HG03045 (cell line): ENCODE results near the gene CORO6.

Source experiments
- ATAC-seq: cut with Tn5 transposase; IDR thresholded peaks from one replicate; pipeline ENCODE4 v1.9.1; 2021; ENCODE audit warnings: mild to moderate bottlenecking, moderate library complexity; ENCODE audit not compliant: unreplicated experiment

The CORO6 gene

DNA sequence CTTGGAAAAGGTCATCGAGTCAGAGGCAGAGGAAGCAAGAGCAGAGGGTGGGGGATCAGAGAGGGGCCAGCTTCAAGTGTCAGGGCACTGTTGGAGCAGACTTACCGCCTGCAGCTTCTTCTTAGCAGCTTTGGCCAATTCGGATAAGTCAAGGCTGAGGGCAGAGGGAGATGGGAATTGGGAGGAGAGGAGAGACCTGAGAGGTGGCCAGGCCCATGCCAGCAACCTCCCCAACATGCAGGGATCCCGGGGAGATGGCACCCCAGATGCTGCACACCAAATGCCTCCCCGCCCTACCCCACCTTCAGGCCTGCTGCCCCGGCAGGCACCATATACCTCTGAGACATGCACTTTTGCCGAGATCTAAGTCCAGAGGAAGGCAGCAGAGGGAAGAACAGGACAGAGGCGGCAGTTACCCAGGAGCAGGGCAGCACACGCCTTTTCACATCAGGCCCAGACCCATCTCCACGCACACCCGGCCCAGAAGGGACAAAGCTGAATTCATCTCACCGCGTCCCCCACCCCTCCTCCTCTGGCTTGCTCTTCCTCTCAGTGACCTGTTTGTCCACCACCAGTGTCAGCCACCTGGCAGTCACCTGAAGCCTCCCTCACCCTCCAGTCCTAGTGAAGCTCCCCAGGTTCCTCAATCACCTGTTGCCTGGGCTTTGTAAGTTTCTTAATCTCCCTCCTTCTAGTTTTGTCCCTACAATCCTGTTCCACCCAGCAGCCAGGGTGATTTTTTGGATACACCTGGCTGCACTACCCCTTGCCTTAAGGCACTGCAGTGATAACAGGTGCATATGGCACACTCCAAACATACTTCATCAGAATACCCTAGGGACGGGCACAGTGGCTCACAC, 43.9 kb downstream of the CORO6 start:
- no peak for ATAC-seq

DNA sequence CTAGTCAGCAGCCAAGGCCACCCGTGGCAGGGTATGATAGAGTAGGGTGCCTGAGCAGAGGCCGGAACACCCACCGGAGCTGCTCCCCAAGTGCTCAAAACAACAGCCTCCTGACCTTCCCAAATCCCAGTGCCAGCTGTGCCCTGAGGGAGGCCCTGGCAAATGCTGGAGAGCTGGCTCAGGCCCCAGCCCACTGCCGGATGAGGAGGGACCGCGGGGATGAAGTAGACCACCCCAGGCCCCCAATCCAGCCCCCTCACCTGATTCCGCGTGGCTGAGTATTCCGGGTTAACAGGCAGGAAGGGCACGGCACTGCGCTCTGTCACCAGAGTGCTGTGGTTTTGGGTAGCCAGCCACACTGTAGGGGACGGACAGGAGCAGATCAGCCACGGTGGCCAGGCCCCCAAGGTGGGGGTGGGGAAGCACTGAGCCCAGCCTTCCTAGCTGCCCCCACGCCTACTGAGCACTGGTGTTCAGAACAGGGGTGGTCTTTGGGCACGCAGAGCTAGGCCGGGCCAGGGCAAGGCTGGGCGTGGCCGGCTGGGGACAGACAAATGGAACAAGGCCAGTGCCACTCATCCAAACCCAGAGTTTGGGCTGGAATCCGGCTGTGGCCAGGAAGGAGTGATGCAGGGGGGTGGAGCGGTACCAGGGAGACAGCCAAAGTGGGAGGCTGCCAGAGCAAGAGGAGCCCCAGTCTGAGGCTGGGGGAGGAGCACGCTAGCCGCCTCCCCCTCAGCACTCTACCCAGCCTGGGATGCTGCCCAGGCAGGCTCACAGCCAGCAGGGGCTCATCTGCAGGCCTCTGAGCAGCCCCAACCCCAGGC, 45.1 kb downstream of the CORO6 start:
- ATAC-seq, result no peak

DNA sequence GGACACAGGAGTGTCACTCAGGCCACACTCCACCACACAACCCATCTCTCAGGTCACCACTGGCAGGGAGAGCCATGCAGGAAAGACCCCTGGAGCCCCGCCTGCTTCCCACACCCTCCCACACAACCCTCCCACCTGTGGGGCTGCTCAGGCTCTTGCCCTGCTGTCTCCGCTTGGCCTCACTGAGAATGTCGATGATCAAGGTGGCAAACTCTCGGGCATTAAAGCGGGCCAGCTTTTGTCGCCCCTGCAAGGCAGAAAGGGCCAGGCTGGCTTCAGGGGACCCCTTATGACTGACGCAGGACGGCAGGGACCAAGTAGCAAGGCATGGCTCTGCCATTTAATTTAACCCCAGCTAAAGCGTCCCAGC, 45.7 kb downstream of the CORO6 start:
- no peak for ATAC-seq

DNA sequence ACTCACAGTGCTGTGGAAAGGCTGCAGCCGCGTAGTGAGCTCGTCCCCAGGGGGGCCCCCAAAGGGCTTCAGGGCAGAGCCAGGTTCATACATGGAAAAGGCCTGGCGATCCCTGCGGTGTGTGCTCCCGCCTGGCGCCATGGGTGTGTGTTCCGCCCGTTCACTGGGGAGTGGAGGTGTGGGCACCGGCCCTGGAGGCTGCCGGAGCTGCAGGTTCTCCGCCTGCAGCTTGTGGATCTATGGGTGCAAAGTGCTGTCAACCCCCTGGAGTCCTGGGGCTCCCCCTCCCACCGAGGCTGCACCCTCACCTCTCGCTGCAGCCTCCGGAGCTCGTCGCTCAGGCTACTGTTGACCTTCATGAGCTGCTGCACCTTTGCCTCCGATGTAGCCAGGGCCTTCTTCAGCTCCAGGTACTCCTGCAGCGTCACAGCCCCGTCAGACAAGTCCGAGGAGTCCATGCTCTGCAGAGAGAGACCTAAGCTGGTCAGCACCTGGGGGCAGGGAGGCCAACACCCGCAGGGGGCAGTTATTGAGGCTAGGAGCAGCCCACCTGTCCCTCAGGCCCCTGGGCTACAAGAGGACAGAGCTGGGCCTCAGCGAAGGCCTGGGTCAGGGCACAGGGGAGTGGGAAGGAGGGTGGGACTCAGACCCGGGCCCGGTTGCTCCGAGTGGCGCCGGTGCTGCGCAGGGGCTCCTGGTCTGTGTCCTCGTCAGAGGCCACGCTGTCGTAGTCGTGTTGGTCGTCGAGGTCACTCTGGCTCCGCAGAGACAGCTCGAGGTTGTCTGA, 46.3 kb downstream of the CORO6 start:
- no peak for ATAC-seq

DNA sequence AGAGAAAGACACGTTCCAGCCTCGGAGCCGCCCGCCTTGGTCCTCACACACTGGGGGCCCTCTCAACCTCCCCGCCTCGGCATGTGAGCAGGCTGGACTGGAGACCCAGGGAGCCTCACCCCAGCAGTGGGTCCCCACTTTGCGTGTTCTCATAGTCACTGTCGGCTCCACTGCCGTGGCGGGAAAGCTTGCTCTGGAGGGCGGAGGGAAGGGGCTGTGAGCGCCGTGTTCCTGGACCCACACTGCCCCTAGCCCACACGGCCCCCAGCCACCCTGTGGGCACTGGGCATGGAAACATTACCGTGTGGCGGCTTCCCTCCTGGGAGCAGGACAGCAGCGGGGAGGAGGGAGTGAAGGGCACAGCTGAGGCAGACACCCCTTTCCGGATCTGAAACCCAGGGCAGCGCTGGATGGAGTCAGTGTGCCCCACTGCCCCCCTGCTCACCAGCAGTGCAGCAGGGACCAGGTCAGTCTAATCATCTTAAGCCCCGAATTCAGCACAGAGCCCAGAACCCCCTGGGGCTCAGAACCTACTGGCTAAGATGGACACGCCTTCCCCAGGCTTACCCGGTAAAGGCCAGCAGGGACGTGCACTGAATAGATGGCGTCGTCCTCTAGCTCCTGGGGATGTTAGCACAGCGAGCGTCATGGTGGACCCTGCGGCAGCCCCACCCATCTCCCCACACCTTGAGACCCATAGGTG, 47.0 kb downstream of the CORO6 start:
- no peak for ATAC-seq

DNA sequence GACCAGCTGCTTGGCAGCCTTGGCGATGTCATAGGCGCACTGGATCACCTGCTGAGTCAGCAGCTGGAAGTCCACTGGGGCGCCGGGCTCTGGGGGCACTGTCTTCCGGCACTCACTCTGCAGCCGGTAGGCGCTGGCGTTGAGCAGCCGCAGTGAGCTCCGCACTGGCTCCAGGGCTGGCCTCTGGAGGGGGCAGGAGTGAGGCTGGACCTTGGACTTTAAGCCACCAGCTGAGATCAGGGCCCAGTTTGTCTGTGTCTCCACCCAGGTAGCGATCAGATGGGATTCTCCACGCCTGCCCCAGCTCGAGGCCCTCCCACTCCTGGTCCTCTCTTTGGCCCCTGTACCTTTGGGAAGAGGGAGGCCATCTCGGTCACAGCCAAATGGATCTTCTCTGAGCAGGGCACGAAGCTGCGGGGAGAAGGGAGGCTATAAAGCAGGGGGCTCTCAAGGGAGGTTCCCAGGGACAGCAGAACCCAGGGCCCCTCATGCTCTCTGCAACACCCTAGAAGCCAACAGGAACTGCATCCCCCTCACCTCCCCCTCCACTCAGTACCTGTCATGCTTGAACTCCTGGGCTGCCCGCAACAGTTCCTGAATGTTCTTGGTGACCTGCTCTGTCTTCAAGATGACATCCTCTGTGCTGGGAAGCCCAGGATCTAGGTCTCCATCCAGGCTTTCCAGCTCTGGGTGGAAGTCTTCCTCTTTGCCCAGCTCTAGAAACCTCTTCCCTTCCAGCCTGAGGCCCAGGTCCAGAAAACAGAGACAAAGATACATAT, 47.8 kb downstream of the CORO6 start:
- ATAC-seq, result no peak

DNA sequence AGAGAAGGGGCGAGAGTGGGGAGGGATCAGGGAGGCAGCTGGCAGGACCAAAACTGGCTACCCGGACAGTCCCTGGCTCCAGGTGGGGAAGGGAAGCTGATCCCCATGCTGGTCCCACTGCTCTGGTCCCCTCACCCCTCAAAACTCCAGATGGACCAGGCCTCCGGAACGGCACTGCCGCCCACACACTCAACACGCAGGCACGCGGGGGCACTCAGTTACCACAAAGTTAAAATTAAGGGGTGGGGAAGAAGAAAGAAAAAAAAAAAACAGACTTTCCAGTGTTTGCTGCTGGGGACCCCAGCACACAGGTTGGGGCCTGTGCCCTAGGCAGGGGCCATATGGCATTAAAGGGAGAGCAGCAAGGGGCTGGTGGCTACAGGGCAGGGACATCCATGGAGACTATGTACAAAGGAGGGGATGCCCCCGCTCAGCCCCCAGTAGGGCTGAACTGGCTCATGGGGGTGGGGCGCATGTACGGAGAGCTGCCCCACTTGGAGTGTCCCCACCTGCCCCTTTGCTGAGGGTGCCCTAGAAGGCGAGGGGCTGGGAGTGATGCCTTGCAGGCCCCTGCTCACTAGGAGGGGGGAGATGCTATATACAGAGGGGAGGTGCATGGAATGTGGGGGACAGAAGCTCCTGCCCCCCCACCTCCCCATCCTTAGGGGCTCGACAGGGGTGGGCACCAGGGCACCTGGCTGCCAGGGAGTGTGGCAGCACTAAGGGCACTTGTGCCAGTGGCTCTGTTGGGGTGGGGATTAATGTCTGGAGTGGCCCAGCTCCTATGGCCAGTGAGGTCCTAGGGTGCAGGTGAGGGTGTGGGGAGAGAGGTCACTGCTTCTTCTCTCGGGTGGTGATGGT, 48.6 kb downstream of the CORO6 start:
- ATAC-seq, result no peak

DNA sequence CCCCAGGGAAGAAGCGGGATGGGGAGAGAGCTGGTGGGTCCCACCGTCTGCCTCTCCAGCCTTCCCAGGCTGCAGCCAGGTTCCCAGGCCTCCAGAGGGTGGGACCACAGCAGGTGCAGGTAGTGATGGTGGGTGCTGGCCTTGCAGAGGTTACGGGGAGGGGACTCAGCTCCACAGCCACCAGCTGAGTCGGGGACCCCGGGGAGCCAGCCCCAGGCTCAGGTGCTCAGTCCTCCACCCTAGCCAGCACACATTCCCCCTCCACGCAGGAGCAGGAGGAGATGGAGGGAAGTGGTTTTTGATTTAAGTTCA, 49.2 kb downstream of the CORO6 start:
- no peak for ATAC-seq

DNA sequence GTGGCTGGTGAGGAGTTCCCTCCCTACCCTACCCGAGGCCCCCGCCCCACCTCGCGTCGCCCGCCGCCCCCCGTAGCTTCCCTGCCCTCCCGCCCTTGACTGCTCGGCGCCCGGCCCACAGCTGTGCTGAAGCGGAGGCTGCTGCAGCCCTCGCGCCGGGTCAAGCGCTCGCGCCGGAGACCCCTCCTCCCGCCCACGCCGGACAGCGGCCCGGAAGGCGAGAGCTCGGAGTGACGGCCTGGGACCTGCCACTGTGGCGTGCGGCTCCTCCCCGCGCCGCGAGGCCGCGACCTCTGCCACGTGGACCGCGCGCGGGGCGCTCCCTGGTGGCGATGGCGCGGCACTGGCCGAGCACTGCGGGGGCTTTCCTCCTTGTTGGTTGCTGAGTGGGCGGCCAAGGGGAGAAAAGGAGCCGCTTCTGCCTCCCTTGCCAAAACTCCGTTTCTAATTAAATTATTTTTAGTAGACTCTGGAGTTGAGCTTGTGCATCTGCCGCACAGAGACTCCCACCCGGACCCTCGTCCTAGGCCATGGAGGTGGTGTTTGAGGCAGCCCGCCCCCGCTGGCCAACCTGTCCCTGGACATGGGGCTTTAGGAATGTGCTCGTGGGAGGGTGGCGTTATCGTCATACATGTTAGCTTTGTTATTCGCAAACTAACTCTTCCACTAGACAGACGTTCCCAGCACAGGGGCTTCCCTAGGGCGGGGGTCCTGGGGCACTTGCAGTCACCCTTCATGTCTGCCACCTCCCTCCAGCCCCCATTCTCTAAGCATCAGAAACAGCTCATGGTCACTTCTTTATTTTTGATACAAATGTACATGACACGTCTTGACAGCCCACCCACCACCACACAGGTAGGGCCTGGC, 49.8 kb downstream of the CORO6 start:
- peak; percentile 31 for ATAC-seq

DNA sequence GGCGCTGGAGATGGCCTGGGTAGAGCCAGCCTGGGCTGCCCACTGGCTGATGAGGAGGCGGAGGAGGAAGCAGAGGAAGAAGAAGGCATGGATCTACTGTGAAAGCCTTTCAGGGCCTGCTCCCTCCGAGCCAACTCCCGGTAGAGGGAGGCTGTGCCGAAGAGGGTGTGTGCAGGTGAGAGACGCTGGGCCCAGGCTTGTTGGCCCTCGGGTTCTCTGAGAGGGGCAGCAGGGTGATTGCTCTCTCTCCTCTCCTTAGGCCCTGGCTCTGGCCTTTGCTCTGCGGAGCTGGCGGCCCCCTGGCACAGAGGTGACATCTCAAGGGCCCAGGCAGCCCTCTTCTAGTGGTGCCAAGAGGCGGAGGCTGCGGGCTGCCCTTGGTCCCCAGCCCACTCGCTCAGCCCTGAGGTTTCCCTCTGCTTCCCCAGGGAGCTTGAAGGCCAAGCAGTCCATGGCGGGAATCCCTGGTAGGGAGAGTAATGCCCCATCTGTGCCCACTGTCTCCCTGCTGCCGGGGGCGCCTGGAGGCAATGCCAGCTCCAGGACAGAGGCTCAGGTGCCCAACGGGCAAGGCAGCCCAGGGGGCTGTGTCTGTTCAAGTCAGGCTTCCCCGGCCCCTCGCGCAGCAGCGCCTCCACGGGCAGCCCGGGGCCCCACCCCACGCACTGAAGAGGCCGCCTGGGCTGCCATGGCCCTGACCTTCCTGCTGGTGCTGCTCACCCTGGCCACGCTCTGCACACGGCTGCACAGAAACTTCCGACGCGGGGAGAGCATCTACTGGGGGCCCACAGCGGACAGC, 50.6 kb downstream of the CORO6 start:
- no peak for ATAC-seq

DNA sequence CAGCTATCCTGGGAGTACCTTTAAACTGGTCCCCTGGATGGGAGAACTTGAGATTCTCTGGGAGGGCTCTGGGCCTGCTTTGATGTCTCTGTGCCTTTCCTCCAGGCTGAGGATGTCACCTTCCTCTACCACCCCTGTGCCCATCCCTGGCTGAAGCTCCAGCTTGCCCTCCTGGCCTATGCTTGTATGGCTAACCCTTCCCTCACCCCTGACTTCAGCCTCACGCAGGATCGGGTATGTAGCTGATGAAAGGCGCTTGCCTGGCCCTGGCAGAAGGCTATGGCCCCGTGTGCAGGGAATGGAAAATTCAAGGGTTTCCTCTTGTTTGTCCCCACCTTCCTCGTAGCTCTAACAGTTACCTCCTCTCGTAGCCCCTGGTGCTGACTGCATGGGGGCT, 51.2 kb downstream of the CORO6 start:
- no peak for ATAC-seq

DNA sequence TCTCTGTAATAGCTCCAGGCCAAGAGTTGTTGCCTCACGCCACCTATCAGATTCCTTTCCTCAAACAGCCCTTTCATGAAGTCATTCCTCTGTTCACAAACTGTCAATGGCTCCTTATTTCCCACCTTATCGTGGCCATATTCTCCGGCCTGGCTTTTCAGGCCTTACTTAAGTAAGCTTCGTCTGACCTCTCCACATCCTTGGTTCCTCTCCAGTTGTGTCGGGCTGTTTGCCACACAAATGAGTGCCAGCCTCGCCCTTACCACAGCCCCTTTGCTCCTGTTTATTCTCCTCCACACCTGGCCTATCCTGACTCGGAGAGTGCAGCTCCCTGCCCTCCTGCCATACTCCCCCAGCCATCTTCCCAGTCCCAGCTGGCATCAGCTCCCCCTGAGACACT, 52.2 kb downstream of the CORO6 start:
- ATAC-seq, result no peak

DNA sequence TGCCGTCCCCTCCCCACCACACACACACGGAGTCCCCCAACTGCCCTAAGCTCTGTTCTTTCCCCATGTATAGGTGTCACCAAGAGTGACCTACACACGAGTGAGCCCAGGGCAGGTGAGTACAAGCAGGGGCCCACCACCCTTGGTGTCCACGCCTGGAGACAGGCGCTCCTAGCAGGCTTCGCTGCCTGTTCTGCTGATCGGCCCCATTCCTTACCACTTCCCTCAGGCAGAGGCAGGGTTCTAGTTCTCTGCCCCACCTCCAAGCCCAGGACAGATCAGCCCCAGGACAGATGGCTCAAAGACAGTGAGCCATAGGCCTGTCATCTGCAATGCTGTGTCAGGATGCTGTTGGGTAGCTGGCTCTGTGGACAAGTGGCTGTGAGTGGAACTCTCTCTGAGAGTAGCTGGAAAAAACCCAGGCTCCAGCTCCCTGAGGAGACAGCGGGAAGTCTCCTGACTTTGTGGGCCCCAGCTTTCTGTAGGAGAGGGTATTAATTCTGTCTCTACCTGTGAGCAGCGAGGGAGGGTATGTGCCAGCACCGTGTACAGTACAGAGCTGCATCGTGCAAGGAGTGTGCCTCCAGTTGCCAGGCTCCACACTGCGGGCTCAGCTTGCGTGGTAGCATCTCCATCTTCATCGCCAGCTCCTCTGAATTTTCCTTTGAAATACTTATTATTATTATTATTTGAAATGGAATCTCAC, 53.3 kb downstream of the CORO6 start:
- no peak for ATAC-seq

DNA sequence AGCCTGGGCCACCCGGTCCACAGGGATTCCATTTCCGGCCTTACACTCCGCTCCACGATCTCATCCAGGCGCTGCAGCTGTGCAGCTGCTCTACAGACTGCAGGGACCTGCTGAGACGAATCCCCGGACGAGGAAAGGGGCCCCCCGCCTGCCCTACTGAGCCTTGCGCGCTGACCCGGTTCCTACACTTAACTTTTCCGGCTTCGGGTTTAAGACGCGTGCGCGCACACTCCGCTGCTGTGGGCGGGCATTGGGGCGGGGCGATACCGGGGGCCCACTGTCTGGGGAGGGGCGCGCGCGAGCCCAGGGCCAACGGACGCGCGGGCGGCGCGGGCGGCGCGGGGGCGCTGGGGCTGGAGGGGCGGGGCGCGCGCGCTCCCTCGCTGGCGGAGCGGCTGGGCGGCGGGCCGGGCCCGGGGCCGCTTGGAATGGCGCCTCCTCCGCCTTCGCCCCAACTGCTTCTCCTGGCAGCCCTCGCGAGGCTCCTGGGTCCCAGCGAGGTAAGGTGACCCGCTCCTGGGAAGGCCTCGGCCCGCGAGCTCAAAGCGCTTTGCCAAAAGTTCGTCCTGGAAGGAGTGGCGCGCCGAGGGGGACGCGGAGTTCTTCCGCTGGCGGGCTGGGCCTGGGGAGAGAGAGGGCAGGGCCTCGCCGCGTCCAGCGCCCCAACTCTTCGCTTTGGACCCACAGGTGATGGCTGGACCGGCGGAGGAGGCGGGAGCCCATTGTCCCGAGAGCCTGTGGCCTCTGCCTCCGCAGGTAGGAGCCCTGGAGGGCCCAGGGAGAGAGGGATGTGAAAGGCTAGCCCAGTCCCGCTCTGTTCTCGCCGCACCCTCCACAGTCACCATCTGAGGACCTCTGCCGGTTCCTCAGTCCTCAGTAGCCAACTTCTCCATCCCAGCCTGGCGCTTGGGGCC, 54.1 kb downstream of the CORO6 start, which contains the start of gene TP53I13:
TSS of gene TP53I13 (plus strand) at position 371 of the 914 bp plus-strand sequence. CDS start at position 429, 58 bp downstream.
- ATAC-seq, result peak; percentile 39

DNA sequence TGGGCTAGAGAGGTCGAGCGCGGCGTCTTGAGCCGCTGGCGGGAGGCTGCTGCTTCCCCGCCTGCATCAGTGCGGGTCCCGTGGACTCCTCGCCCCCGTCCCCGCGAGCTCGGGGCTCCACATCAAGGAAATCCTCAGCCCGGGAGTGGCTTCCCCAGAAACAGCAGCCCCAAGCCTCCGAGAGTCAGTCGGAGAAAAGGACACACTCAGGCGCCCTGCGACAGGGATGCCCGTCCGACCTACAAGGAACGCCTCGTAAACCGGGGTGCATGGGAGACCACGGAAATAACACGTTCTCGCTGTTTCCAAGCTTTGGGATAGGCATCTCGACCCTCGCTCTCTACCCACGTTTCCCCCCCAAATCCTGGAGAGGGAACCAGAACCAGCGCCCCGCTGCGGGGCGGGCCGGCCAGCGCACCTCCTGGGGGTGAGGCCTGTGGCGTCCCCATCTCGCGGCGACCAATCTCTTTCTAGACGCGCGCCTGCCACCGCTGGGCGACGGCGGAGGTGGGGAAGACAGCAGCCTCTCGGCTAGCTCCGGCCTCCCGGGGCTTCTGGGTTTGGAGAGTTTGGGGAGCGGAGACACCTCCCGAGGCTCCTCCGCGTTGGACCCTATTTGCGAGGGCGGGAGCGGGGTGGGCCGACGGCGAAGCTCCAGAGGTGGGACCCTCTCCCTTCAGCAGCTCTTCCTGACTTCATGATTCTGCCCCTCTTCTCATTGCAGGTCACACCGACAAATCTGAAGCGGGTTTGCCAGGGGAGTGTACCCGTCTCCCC, 55.0 kb downstream of the CORO6 start:
- ATAC-seq, result peak; percentile 38
